GM12801 (cell line): Measurements from ENCODE around the gene ENHO.

Experiments
- CTCF ChIP-seq: IDR thresholded peaks from one replicate; pipeline ENCODE4 v1.5.1; 2011; ENCODE audit warnings: control low read depth; ENCODE audit not compliant: insufficient read length; ENCODE audit errors: extremely low read depth

Gene ENHO

GRCh38 chr9:34550016-34550680, 27.4 kb upstream of the ENHO start:
- no peak for TF ChIP-seq CTCF

- TF ChIP-seq CTCF = no peak
These were observed 26.6 kb upstream of the ENHO start for GRCh38 chr9:34549407-34549732.

GRCh38 chr9:34547960-34548611, 25.3 kb upstream of the ENHO start:
- TF ChIP-seq CTCF = no peak

GRCh38 chr9:34546834-34547827, 24.3 kb upstream of the ENHO start:
- no peak for TF ChIP-seq CTCF

GRCh38 chr9:34546102-34546833, 23.5 kb upstream of the ENHO start:
- no peak for TF ChIP-seq CTCF

- no peak for TF ChIP-seq CTCF
These were observed 22.7 kb upstream of the ENHO start for GRCh38 chr9:34545497-34545896.

GRCh38 chr9:34544035-34544434, 21.2 kb upstream of the ENHO start:
- TF ChIP-seq CTCF = no peak
